Measurements from ENCODE around the gene ZMIZ1.

DNA sequence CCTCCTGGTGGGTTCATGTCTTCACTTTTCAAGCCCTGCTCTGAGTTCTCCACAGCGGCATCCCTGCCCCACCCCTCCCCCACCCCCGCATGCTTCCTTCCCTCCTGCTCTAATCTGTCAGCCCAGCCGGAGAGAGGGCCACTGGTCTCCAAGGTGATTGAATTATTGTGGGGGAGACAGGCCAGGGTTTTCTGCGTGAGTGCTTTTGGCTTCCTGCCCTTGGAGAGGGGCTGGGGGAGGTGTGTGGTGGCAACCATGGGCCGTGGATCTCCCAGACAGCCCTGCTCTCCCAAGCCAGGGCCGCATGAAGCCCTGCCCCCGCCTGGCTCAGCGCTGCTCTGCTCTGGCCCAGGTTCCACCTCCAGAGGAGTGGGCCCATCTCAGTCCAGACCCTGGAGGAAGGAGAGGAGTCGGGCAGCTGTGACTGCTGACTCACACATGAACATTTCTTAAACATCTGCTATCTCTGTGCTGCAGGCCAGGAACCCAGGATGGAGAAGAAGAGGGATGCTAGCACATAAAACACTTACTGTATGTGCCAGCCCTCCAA is 109.9 kb downstream of the ZMIZ1 start:
- TF ChIP-seq CTCF (IDR thresholded peaks at IDR 0.05) (no peak), POLR2A (IDR thresholded peaks at IDR 0.05) (no peak)

All from body of pancreas (tissue), 4 donors.